Gastrocnemius medialis (tissue), 4 donors: ENCODE data around the gene LITAF. TPM values are rescaled to one million over a fixed set of nuclear protein-coding genes. Genes with fewer than 3 reads are reported as not detected.
A peak's percentile ranks its signal among the peaks of the same experiment; 100 is the strongest.

Experiments used
- ATAC-seq, 2 donors: fragments of 150-250 bp; one replicate each; pipeline ENCODE4 v1.9.1; 2016
- DNase-seq, 2 donors: peaks; one replicate each; pipeline ENCODE4 v3.0.0-alpha.2; 2019
- H3K27ac ChIP-seq, 4 donors: fragments of 200-600 bp; sonication (generic); 1 replicate in 1 of 4; 2 replicates in 3 of 4; pipeline ENCODE4 v1.5.1; 2016 to 2018; ENCODE audit warnings: mild to moderate bottlenecking in 2 of 4, moderate library complexity in 1 of 4
- H3K27me3 ChIP-seq, 3 donors: fragments of 200-600 bp; sonication (generic) in 2 of 3; 1 replicate in 1 of 3; 2 replicates in 2 of 3; pipeline versions ENCODE4 v1.5.1 to v1.6.0; 2016 to 2019; ENCODE audit warnings: mild to moderate bottlenecking in 1 of 3, moderate library complexity in 1 of 3
- H3K36me3 ChIP-seq, 2 donors: fragments of 200-600 bp; sonication (generic) in 1 of 2; one replicate each; pipeline ENCODE4 v1.5.1; 2017 to 2018
- H3K4me1 ChIP-seq, 2 donors: fragments of 200-600 bp; sonication (generic) in 1 of 2; one replicate each; pipeline ENCODE4 v1.5.1; 2016 to 2017; ENCODE audit warnings: mild to moderate bottlenecking in 2 of 2
- H3K4me3 ChIP-seq, 4 donors: fragments of 200-600 bp; sonication (generic) in 3 of 4; 1 replicate in 1 of 4; 2 replicates in 3 of 4; pipeline ENCODE4 v1.5.1; 2016 to 2019; ENCODE audit warnings: mild to moderate bottlenecking in 2 of 4
- H3K9me3 ChIP-seq, 3 donors: fragments of 200-600 bp; sonication (generic) in 2 of 3; 1 replicate in 1 of 3; 2 replicates in 2 of 3; pipeline ENCODE4 v1.5.1; 2016 to 2019
- CTCF ChIP-seq, 5 experiments: fragments of 450-650 bp in 3 of 5; fragments of 200-600 bp in 2 of 5; sonication (generic) in 2 of 5; IDR thresholded peaks in 4 of 5; conservative IDR thresholded peaks in 1 of 5; 1 replicate in 4 of 5; 2 replicates in 1 of 5; pipeline ENCODE4 v1.5.1; 2016 to 2019; ENCODE audit warnings: antibody characterized with exemption in 5 of 5, mild to moderate bottlenecking in 3 of 5, moderate library complexity in 3 of 5
- POLR2A ChIP-seq, 2 donors: fragments of 450-650 bp; IDR thresholded peaks; one replicate each; pipeline ENCODE4 v1.6.1; 2017; ENCODE audit warnings: antibody characterized with exemption in 2 of 2, mild to moderate bottlenecking in 2 of 2, moderate library complexity in 2 of 2
- in situ Hi-C, 4 donors: fragments of 200-750 bp; cut with MboI; loops; one replicate each; pipeline versions ENCODE4 v1.15.0 to v1.8.0; 2017; ENCODE audit warnings: low sequenced_read_pairs in 4 of 4
- intact Hi-C: fragments of 100-400 bp; cut with DNase I; formaldehyde crosslinking; loops from one replicate; pipeline ENCODE4 v1.15.1; 2023; ENCODE audit warnings: low total_unique reads
- total RNA-seq, 4 donors: library from RNA; depleted of rRNA; stranded (reverse); fragments of >200 nt; gene quantifications; one replicate each; pipeline versions ENCODE4 v1.1.0 to v1.2.3, GENCODE V29; 2016

The LITAF gene
- total RNA-seq, 4 donors from 2014 or later = 11.2 to 30.1 (median 19.4) TPM

GRCh38 chr16:11634312-11634711 lies 47.6 kb upstream of the LITAF start:
- in situ Hi-C loops (loop anchor here in 1 of 4 donors (10.0 kb wide), 1 partner anchor 220 kb away; no protein-coding TSS in a partner anchor), intact Hi-C loops (no loop called here)
- Histone ChIP-seq H3K4me3 (no peak overlapping the region), H3K36me3 (no peaks in the 10 kb centered on the region), H3K27me3 (no peaks in the 10 kb centered on the region), H3K9me3 (no peaks in the 10 kb centered on the region), H3K27ac (no peak overlapping the region), H3K4me1 (no peaks in the 10 kb centered on the region)
- ATAC-seq = no peak
- no peak for DNase-seq
- no peak for TF ChIP-seq CTCF (IDR thresholded peaks at IDR 0.05 in 4 of 5, conservative IDR thresholded peaks at IDR 0.05 in 1 of 5)
- TF ChIP-seq POLR2A (IDR thresholded peaks at IDR 0.05) = no peak

GRCh38 chr16:11633113-11633512 lies 46.4 kb upstream of the LITAF start:
- H3K27ac ChIP-seq = no peak overlapping the region
- in situ Hi-C loops = loop anchor here in 1 of 4 donors (10.0 kb wide), 1 partner anchor 218 kb away; no protein-coding TSS in a partner anchor
- no peak for ATAC-seq

GRCh38 chr16:11632455-11632939 lies 45.8 kb upstream of the LITAF start:
- Histone ChIP-seq H3K4me3 (no peak overlapping the region), H3K36me3 (no peaks in the 10 kb centered on the region), H3K9me3 (no peaks in the 10 kb centered on the region), H3K27me3 (no peaks in the 10 kb centered on the region), H3K27ac (peak overlapping the region in 1 of 4 donors; percentile 38), H3K4me1 (no peaks in the 10 kb centered on the region)
- in situ Hi-C loops = loop anchor here in 1 of 4 donors (10.0 kb wide), 1 partner anchor 218 kb away; no protein-coding TSS in a partner anchor
- TF ChIP-seq CTCF (IDR thresholded peaks at IDR 0.05 in 4 of 5, conservative IDR thresholded peaks at IDR 0.05 in 1 of 5) (no peak), POLR2A (IDR thresholded peaks at IDR 0.05) (no peak)
- intact Hi-C loops = no loop called here
- DNase-seq (no peak), ATAC-seq (no peak)

More at GRCh38 chr16:11633113-11633512, 46.4 kb upstream of the LITAF start:
- Histone ChIP-seq H3K36me3 (no peaks in the 10 kb centered on the region), H3K4me1 (no peaks in the 10 kb centered on the region), H3K9me3 (no peaks in the 10 kb centered on the region), H3K4me3 (no peak overlapping the region), H3K27me3 (no peaks in the 10 kb centered on the region)
- intact Hi-C loops = no loop called here
- no peak for DNase-seq
- no peak for TF ChIP-seq CTCF (IDR thresholded peaks at IDR 0.05 in 4 of 5, conservative IDR thresholded peaks at IDR 0.05 in 1 of 5)
- TF ChIP-seq POLR2A (IDR thresholded peaks at IDR 0.05) = no peak

- ATAC-seq = no peak
- no peak overlapping the region for H3K4me3 ChIP-seq
- H3K27me3 ChIP-seq = no peaks in the 10 kb centered on the region
- H3K27ac ChIP-seq = no peak overlapping the region
- no peaks in the 10 kb centered on the region for H3K36me3 ChIP-seq
- H3K9me3 ChIP-seq = no peaks in the 10 kb centered on the region
- DNase-seq = no peak
- no peaks in the 10 kb centered on the region for H3K4me1 ChIP-seq
- TF ChIP-seq POLR2A (IDR thresholded peaks at IDR 0.05) (no peak), CTCF (IDR thresholded peaks at IDR 0.05 in 4 of 5, conservative IDR thresholded peaks at IDR 0.05 in 1 of 5) (no peak)
- intact Hi-C loops = no loop called here
- in situ Hi-C loops = loop anchor here in 1 of 4 donors (10.0 kb wide), 1 partner anchor 216 kb away; no protein-coding TSS in a partner anchor
These were observed 44.5 kb upstream of the LITAF start for GRCh38 chr16:11631214-11631613.

- Histone ChIP-seq H3K4me1 (no peaks in the 10 kb centered on the region), H3K27me3 (no peaks in the 10 kb centered on the region), H3K27ac (no peak overlapping the region), H3K9me3 (no peaks in the 10 kb centered on the region), H3K4me3 (no peak overlapping the region), H3K36me3 (no peaks in the 10 kb centered on the region)
- no peak for DNase-seq
- no peak for ATAC-seq
- intact Hi-C loops (no loop called here), in situ Hi-C loops (loop anchor here in 1 of 4 donors (10.0 kb wide), 1 partner anchor 216 kb away; no protein-coding TSS in a partner anchor)
- TF ChIP-seq POLR2A (IDR thresholded peaks at IDR 0.05) (no peak), CTCF (IDR thresholded peaks at IDR 0.05 in 4 of 5, conservative IDR thresholded peaks at IDR 0.05 in 1 of 5) (no peak)
These were observed 44.0 kb upstream of the LITAF start for GRCh38 chr16:11630768-11631056.
